GM12878 (cell line): Measurements from ENCODE around the gene DNAJB2.

Experiments
- CBFB ChIP-seq: IDR thresholded peaks from 2 replicates; pipeline ENCODE4 v1.6.1; 2016; ENCODE audit warnings: antibody characterized with exemption, low read depth
- EZH2 ChIP-seq: IDR thresholded peaks from 2 replicates; pipeline ENCODE4 v1.6.1; 2012; ENCODE audit warnings: low read depth, mild to moderate bottlenecking, control low read depth, inconsistent platforms, low read length, borderline replicate concordance; ENCODE audit not compliant: control insufficient read depth
- FOS ChIP-seq: IDR thresholded peaks from 3 replicates; pipeline ENCODE4 v1.6.1; 2011; ENCODE audit warnings: borderline replicate concordance; ENCODE audit not compliant: insufficient read length; ENCODE audit errors: extremely low read depth
- GABPA ChIP-seq: IDR thresholded peaks from 2 replicates; pipeline ENCODE4 v1.6.1; 2014; ENCODE audit warnings: antibody characterized with exemption, low read depth, mild to moderate bottlenecking, inconsistent platforms
- GATAD2B ChIP-seq: fragments of 450-650 bp; conservative IDR thresholded peaks from 2 replicates; pipeline ENCODE4 v1.6.1; 2017; ENCODE audit warnings: low read depth, mild to moderate bottlenecking, moderate library complexity
- HDAC6 ChIP-seq: fragments of 200-600 bp; sonication (generic); IDR thresholded peaks from one replicate; pipeline ENCODE4 v1.8.0; 2017; ENCODE audit warnings: antibody characterized with exemption; ENCODE audit not compliant: unreplicated experiment
- KDM1A ChIP-seq: fragments of 200-600 bp; sonication (generic); IDR thresholded peaks from 2 replicates; pipeline ENCODE4 v1.6.1; 2016; ENCODE audit warnings: borderline replicate concordance
- YY1 ChIP-seq: IDR thresholded peaks from 2 replicates; pipeline ENCODE4 v1.6.1; 2011; ENCODE audit warnings: low read depth, mild to moderate bottlenecking, low read length
- TF ChIP-seq, protein P1 (sequence below), 3 experiments: IDR thresholded peaks in 2 of 3; conservative IDR thresholded peaks in 1 of 3; 2 replicates each; pipeline ENCODE4 v1.5.1; 2011; ENCODE audit warnings: low read depth in 3 of 3, low read length in 3 of 3, mild to moderate bottlenecking in 3 of 3, control low read depth in 2 of 3, moderate library complexity in 2 of 3, inconsistent platforms in 1 of 3, mixed read lengths in 1 of 3; ENCODE audit not compliant: control insufficient read depth in 2 of 3, insufficient read depth in 1 of 3; ENCODE audit errors: extremely low read depth in 1 of 3
- TF ChIP-seq, protein P2 (sequence below): IDR thresholded peaks from 2 replicates; pipeline ENCODE4 v1.6.1; 2012; ENCODE audit warnings: low read depth, low read length, improper control_type of control experiment
- TF ChIP-seq, protein P3 (sequence below): IDR thresholded peaks from 2 replicates; pipeline ENCODE4 v1.6.1; 2012; ENCODE audit warnings: improper control_type of control experiment, low read depth, low read length; ENCODE audit not compliant: insufficient replicate concordance
- TF ChIP-seq, protein P4 (sequence below): IDR thresholded peaks from 2 replicates; pipeline ENCODE4 v1.6.1; 2012; ENCODE audit warnings: low read depth, low read length, improper control_type of control experiment
- TF ChIP-seq, protein P5 (sequence below): fragments of 450-650 bp; IDR thresholded peaks from 2 replicates; pipeline ENCODE4 v1.6.1; 2017; ENCODE audit warnings: mild to moderate bottlenecking, moderate library complexity
- TF ChIP-seq, protein P6 (sequence below): fragments of 450-650 bp; IDR thresholded peaks from 2 replicates; pipeline ENCODE4 v1.6.1; 2018; ENCODE audit warnings: mild to moderate bottlenecking, low read depth, moderate library complexity; ENCODE audit not compliant: partially characterized antibody

DNA sequence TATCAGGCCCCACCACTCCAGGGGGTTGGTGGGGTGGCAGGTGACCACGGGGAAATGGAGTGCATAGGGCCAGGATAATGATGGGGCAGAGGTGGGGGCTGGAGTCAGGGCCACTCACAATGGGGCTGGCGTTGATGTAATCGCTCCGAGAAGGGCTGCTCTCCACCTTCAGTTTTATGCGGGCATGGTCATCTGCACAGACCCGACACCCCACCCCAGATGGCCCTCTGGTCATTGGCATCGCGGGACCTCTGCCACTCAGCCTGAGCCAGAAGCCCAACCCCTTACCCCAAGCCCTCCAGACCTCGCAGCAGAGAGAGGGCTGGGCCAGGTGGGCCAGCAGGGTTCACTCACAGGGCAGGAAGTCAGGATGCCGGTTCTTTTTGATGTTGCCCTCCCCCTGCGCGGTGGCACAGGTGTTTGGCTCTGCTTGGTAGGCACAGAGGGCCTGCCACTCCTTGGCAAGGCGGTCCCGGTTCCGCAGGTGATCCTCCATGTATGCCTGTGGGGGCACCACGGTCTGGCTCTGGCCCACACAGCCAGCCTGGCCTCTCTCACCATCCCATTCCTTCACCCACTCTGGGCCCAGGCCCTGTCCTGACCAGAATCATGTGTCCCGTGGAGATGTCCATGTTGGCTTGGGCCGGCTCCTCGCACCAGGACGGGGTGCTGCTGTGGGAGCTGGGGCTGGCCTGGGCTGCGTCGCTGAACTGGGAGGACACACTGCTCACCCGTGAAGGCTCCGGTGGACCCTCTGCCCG lies 17.6 kb downstream of the DNAJB2 start:
- TF ChIP-seq CBFB (no peak), YY1 (no peak), HDAC6 (no peak), GABPA (no peak), FOS (no peak), GATAD2B (no peak), EZH2 (no peak), KDM1A (no peak)
- TF ChIP-seq, protein P1, sequence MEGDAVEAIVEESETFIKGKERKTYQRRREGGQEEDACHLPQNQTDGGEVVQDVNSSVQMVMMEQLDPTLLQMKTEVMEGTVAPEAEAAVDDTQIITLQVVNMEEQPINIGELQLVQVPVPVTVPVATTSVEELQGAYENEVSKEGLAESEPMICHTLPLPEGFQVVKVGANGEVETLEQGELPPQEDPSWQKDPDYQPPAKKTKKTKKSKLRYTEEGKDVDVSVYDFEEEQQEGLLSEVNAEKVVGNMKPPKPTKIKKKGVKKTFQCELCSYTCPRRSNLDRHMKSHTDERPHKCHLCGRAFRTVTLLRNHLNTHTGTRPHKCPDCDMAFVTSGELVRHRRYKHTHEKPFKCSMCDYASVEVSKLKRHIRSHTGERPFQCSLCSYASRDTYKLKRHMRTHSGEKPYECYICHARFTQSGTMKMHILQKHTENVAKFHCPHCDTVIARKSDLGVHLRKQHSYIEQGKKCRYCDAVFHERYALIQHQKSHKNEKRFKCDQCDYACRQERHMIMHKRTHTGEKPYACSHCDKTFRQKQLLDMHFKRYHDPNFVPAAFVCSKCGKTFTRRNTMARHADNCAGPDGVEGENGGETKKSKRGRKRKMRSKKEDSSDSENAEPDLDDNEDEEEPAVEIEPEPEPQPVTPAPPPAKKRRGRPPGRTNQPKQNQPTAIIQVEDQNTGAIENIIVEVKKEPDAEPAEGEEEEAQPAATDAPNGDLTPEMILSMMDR (IDR thresholded peaks at IDR 0.05 in 2 of 3, conservative IDR thresholded peaks at IDR 0.05 in 1 of 3; ENCODE audit: control insufficient read depth in 2 of 3, extremely low read depth in 1 of 3, insufficient read depth in 1 of 3, low read depth in 3 of 3, low read length in 3 of 3), result no peak
- TF ChIP-seq, protein P2, sequence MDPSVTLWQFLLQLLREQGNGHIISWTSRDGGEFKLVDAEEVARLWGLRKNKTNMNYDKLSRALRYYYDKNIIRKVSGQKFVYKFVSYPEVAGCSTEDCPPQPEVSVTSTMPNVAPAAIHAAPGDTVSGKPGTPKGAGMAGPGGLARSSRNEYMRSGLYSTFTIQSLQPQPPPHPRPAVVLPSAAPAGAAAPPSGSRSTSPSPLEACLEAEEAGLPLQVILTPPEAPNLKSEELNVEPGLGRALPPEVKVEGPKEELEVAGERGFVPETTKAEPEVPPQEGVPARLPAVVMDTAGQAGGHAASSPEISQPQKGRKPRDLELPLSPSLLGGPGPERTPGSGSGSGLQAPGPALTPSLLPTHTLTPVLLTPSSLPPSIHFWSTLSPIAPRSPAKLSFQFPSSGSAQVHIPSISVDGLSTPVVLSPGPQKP, result no peak
- TF ChIP-seq, protein P3, sequence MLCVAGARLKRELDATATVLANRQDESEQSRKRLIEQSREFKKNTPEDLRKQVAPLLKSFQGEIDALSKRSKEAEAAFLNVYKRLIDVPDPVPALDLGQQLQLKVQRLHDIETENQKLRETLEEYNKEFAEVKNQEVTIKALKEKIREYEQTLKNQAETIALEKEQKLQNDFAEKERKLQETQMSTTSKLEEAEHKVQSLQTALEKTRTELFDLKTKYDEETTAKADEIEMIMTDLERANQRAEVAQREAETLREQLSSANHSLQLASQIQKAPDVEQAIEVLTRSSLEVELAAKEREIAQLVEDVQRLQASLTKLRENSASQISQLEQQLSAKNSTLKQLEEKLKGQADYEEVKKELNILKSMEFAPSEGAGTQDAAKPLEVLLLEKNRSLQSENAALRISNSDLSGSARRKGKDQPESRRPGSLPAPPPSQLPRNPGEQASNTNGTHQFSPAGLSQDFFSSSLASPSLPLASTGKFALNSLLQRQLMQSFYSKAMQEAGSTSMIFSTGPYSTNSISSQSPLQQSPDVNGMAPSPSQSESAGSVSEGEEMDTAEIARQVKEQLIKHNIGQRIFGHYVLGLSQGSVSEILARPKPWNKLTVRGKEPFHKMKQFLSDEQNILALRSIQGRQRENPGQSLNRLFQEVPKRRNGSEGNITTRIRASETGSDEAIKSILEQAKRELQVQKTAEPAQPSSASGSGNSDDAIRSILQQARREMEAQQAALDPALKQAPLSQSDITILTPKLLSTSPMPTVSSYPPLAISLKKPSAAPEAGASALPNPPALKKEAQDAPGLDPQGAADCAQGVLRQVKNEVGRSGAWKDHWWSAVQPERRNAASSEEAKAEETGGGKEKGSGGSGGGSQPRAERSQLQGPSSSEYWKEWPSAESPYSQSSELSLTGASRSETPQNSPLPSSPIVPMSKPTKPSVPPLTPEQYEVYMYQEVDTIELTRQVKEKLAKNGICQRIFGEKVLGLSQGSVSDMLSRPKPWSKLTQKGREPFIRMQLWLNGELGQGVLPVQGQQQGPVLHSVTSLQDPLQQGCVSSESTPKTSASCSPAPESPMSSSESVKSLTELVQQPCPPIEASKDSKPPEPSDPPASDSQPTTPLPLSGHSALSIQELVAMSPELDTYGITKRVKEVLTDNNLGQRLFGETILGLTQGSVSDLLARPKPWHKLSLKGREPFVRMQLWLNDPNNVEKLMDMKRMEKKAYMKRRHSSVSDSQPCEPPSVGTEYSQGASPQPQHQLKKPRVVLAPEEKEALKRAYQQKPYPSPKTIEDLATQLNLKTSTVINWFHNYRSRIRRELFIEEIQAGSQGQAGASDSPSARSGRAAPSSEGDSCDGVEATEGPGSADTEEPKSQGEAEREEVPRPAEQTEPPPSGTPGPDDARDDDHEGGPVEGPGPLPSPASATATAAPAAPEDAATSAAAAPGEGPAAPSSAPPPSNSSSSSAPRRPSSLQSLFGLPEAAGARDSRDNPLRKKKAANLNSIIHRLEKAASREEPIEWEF, result no peak
- TF ChIP-seq, protein P4, sequence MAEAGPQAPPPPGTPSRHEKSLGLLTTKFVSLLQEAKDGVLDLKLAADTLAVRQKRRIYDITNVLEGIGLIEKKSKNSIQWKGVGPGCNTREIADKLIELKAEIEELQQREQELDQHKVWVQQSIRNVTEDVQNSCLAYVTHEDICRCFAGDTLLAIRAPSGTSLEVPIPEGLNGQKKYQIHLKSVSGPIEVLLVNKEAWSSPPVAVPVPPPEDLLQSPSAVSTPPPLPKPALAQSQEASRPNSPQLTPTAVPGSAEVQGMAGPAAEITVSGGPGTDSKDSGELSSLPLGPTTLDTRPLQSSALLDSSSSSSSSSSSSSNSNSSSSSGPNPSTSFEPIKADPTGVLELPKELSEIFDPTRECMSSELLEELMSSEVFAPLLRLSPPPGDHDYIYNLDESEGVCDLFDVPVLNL, result no peak
- TF ChIP-seq, protein P5, sequence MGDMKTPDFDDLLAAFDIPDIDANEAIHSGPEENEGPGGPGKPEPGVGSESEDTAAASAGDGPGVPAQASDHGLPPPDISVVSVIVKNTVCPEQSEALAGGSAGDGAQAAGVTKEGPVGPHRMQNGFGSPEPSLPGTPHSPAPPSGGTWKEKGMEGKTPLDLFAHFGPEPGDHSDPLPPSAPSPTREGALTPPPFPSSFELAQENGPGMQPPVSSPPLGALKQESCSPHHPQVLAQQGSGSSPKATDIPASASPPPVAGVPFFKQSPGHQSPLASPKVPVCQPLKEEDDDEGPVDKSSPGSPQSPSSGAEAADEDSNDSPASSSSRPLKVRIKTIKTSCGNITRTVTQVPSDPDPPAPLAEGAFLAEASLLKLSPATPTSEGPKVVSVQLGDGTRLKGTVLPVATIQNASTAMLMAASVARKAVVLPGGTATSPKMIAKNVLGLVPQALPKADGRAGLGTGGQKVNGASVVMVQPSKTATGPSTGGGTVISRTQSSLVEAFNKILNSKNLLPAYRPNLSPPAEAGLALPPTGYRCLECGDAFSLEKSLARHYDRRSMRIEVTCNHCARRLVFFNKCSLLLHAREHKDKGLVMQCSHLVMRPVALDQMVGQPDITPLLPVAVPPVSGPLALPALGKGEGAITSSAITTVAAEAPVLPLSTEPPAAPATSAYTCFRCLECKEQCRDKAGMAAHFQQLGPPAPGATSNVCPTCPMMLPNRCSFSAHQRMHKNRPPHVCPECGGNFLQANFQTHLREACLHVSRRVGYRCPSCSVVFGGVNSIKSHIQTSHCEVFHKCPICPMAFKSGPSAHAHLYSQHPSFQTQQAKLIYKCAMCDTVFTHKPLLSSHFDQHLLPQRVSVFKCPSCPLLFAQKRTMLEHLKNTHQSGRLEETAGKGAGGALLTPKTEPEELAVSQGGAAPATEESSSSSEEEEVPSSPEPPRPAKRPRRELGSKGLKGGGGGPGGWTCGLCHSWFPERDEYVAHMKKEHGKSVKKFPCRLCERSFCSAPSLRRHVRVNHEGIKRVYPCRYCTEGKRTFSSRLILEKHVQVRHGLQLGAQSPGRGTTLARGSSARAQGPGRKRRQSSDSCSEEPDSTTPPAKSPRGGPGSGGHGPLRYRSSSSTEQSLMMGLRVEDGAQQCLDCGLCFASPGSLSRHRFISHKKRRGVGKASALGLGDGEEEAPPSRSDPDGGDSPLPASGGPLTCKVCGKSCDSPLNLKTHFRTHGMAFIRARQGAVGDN, result no peak
- TF ChIP-seq, protein P6, sequence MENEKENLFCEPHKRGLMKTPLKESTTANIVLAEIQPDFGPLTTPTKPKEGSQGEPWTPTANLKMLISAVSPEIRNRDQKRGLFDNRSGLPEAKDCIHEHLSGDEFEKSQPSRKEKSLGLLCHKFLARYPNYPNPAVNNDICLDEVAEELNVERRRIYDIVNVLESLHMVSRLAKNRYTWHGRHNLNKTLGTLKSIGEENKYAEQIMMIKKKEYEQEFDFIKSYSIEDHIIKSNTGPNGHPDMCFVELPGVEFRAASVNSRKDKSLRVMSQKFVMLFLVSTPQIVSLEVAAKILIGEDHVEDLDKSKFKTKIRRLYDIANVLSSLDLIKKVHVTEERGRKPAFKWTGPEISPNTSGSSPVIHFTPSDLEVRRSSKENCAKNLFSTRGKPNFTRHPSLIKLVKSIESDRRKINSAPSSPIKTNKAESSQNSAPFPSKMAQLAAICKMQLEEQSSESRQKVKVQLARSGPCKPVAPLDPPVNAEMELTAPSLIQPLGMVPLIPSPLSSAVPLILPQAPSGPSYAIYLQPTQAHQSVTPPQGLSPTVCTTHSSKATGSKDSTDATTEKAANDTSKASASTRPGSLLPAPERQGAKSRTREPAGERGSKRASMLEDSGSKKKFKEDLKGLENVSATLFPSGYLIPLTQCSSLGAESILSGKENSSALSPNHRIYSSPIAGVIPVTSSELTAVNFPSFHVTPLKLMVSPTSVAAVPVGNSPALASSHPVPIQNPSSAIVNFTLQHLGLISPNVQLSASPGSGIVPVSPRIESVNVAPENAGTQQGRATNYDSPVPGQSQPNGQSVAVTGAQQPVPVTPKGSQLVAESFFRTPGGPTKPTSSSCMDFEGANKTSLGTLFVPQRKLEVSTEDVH, result no peak
